ENCODE results near the gene FOXP1.

FOXP1 gene

GRCh38 chr3:71355037-71355436, 228.5 kb downstream of the FOXP1 start:
- no peak for TF ChIP-seq CTCF (IDR thresholded peaks at IDR 0.05; ENCODE audit: insufficient read depth, low read length, poor library complexity, severe bottlenecking)
- no peak for DNase-seq (ENCODE audit: extremely low read depth, insufficient read length)
- Histone ChIP-seq H3K4me3 (replicated peaks; ENCODE audit: low read depth, low read length) (no peak overlapping the region), H3K36me3 (ENCODE audit: control insufficient read depth, insufficient read depth, low read length) (no peaks in the 10 kb centered on the region), H3K27me3 (replicated peaks; ENCODE audit: control insufficient read depth, insufficient read depth, low read length) (peaks cover 1% of the 10 kb centered on the region; the same call in 1 of the 2 replicates)

GRCh38 chr3:71351403-71352149, 232.0 kb downstream of the FOXP1 start:
- no peaks in the 10 kb centered on the region for H3K36me3 ChIP-seq (ENCODE audit: control insufficient read depth, insufficient read depth, low read length)
- no peak for TF ChIP-seq CTCF (IDR thresholded peaks at IDR 0.05; ENCODE audit: insufficient read depth, low read length, poor library complexity, severe bottlenecking)
- no peak overlapping the region for H3K4me3 ChIP-seq (replicated peaks; ENCODE audit: low read depth, low read length)
- no peak for DNase-seq (ENCODE audit: extremely low read depth, insufficient read length)
- no peaks in the 10 kb centered on the region for H3K27me3 ChIP-seq (replicated peaks; ENCODE audit: control insufficient read depth, insufficient read depth, low read length)

GRCh38 chr3:71350998-71351397, 232.5 kb downstream of the FOXP1 start:
- Histone ChIP-seq H3K27me3 (replicated peaks; ENCODE audit: control insufficient read depth, insufficient read depth, low read length) (no peaks in the 10 kb centered on the region), H3K4me3 (replicated peaks; ENCODE audit: low read depth, low read length) (no peak overlapping the region), H3K36me3 (ENCODE audit: control insufficient read depth, insufficient read depth, low read length) (no peaks in the 10 kb centered on the region)
- TF ChIP-seq CTCF (IDR thresholded peaks at IDR 0.05; ENCODE audit: insufficient read depth, low read length, poor library complexity, severe bottlenecking): no peak
- no peak for DNase-seq (ENCODE audit: extremely low read depth, insufficient read length)

- no peaks in the 10 kb centered on the region for H3K27me3 ChIP-seq (replicated peaks; ENCODE audit: control insufficient read depth, insufficient read depth, low read length)
- no peak for DNase-seq (ENCODE audit: extremely low read depth, insufficient read length)
- no peak for TF ChIP-seq CTCF (IDR thresholded peaks at IDR 0.05; ENCODE audit: insufficient read depth, low read length, poor library complexity, severe bottlenecking)
- H3K36me3 ChIP-seq (ENCODE audit: control insufficient read depth, insufficient read depth, low read length): no peaks in the 10 kb centered on the region
- no peak overlapping the region for H3K4me3 ChIP-seq (replicated peaks; ENCODE audit: low read depth, low read length)
Measured at GRCh38 chr3:71348831-71349230, 234.7 kb downstream of the FOXP1 start.

- H3K27me3 ChIP-seq (replicated peaks; ENCODE audit: control insufficient read depth, insufficient read depth, low read length): no peaks in the 10 kb centered on the region
- no peak for DNase-seq (ENCODE audit: extremely low read depth, insufficient read length)
- H3K4me3 ChIP-seq (replicated peaks; ENCODE audit: low read depth, low read length): no peak overlapping the region
- no peak for TF ChIP-seq CTCF (IDR thresholded peaks at IDR 0.05; ENCODE audit: insufficient read depth, low read length, poor library complexity, severe bottlenecking)
- no peaks in the 10 kb centered on the region for H3K36me3 ChIP-seq (ENCODE audit: control insufficient read depth, insufficient read depth, low read length)
Measured at GRCh38 chr3:71348001-71348632, 235.4 kb downstream of the FOXP1 start.
